ENCODE data around the gene CHST14. TPM values are rescaled to one million over a fixed set of nuclear protein-coding genes. Genes with fewer than 3 reads are reported as not detected.

CHST14 gene
- polyA plus RNA-seq, 2 of the 4 experiments (the other 2 are of a cell fraction) = 8.6 to 11.0 TPM

- 93% methylated on average over 2 of the region's 2 CpGs for WGBS (ENCODE audit: missing lambda C conversion rate)
- DNase-seq (ENCODE audit: low read depth in 1 of 2, low spot score in 1 of 2) (no peak), ATAC-seq (no peak), FAIRE-seq (no peak)
- H3K4me2 ChIP-seq = no peak overlapping the region
- peaks cover 3% of the 10 kb centered on the region; the same call in 1 of the 3 replicates for H3K4me1 ChIP-seq
- ChIA-PET POLR2A (no interaction called here), CTCF (interaction anchor here (1.2 to 1.6 kb wide), 2 partner anchors 12 to 216 kb away, joined by 3 read pairs; no protein-coding TSS in a partner anchor)
- H3K4me3 ChIP-seq = no peak overlapping the region
- TF ChIP-seq POLR2A (IDR thresholded peaks at IDR 0.05; ENCODE audit: low read length) (no peak), KDM1A (IDR thresholded peaks at IDR 0.05; ENCODE audit: low read depth) (no peak), CHD2 (IDR thresholded peaks at IDR 0.05; ENCODE audit: low read length, partially characterized antibody) (no peak), RNF2 (IDR thresholded peaks at IDR 0.05; ENCODE audit: borderline replicate concordance, low read depth) (no peak), HES2 (IDR thresholded peaks at IDR 0.05) (no peak), ZFP36 (IDR thresholded peaks at IDR 0.05; ENCODE audit: borderline replicate concordance, partially characterized antibody) (no peak), NPAS2 (CRISPR knock-in tag; IDR thresholded peaks at IDR 0.05; ENCODE audit: borderline replicate concordance) (no peak), NR3C1 (IDR thresholded peaks at IDR 0.05) (no peak), HDAC2 (IDR thresholded peaks at IDR 0.05) (no peak), EP300 (IDR thresholded peaks at IDR 0.05) (no peak)
- H3K9me3 ChIP-seq = no peaks in the 10 kb centered on the region
- no peak overlapping the region for H3K27ac ChIP-seq
These were observed 24.7 kb downstream of the CHST14 start for GRCh38 chr15:40495516-40495915.

- POLR2A ChIA-PET = interaction anchor here (0.5 kb wide), 1 partner anchor 85 kb away, joined by 3 read pairs; no protein-coding TSS in a partner anchor
- H3K4me2 ChIP-seq = no peak overlapping the region
- ATAC-seq (peak; percentile 56 to 62; a peak in 4 of 6 replicates), FAIRE-seq (no peak), DNase-seq (ENCODE audit: low read depth in 1 of 2, low spot score in 1 of 2) (no peak)
- CTCF ChIA-PET = no interaction called here
- TF ChIP-seq BHLHE40 (IDR thresholded peaks at IDR 0.05; ENCODE audit: low read depth, low read length) (no peak), RCOR1 (IDR thresholded peaks at IDR 0.05; ENCODE audit: low read depth, low read length) (no peak), CEBPB (IDR thresholded peaks at IDR 0.05) (no peak), FOXS1 (CRISPR knock-in tag; IDR thresholded peaks at IDR 0.05) (no peak), ZSCAN20 (CRISPR knock-in tag; IDR thresholded peaks at IDR 0.05) (no peak), CBX8 (IDR thresholded peaks at IDR 0.05) (no peak), CHD2 (IDR thresholded peaks at IDR 0.05; ENCODE audit: low read length, partially characterized antibody) (no peak), NFE2L2 (conservative IDR thresholded peaks at IDR 0.05; ENCODE audit: low read length) (no peak), KDM1A (IDR thresholded peaks at IDR 0.05; ENCODE audit: low read depth) (no peak), HDAC2 (IDR thresholded peaks at IDR 0.05) (no peak)
- TF ChIP-seq, protein P1, sequence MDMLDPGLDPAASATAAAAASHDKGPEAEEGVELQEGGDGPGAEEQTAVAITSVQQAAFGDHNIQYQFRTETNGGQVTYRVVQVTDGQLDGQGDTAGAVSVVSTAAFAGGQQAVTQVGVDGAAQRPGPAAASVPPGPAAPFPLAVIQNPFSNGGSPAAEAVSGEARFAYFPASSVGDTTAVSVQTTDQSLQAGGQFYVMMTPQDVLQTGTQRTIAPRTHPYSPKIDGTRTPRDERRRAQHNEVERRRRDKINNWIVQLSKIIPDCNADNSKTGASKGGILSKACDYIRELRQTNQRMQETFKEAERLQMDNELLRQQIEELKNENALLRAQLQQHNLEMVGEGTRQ (IDR thresholded peaks at IDR 0.05) = no peak
- TF ChIP-seq, protein P2, sequence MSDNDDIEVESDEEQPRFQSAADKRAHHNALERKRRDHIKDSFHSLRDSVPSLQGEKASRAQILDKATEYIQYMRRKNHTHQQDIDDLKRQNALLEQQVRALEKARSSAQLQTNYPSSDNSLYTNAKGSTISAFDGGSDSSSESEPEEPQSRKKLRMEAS (IDR thresholded peaks at IDR 0.05) = no peak
- TF ChIP-seq, protein P3, sequence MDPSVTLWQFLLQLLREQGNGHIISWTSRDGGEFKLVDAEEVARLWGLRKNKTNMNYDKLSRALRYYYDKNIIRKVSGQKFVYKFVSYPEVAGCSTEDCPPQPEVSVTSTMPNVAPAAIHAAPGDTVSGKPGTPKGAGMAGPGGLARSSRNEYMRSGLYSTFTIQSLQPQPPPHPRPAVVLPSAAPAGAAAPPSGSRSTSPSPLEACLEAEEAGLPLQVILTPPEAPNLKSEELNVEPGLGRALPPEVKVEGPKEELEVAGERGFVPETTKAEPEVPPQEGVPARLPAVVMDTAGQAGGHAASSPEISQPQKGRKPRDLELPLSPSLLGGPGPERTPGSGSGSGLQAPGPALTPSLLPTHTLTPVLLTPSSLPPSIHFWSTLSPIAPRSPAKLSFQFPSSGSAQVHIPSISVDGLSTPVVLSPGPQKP (IDR thresholded peaks at IDR 0.05; ENCODE audit: low read depth, low read length) = no peak
- no peak overlapping the region for H3K4me3 ChIP-seq
- peaks cover 9% of the 10 kb centered on the region; the same call in 1 of the 3 replicates for H3K4me1 ChIP-seq
- WGBS (ENCODE audit: missing lambda C conversion rate) = 21% methylated on average over 5 of the region's 5 CpGs
- no peaks in the 10 kb centered on the region for H3K9me3 ChIP-seq
- H3K27ac ChIP-seq = no peak overlapping the region
These were observed 27.6 kb downstream of the CHST14 start for GRCh38 chr15:40498418-40498817.

DNA sequence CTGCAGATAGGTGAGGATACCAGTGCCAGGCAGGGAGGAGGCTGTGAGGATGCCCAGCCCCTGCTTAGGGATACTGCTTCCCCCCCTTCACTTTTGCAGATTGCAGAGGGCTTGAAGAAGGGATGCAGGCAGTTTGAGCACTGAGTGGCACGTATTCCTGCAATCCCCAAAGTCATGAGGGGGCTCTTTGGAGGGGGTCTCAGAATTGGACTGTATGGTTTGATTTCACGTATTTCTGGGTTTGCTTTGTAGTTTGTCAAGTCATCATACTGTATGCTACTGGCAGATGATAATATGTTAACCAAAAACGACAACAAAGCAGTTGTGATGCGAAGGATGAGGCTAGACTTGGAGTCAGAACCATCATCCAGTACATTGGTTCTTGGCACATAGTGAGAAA lies 28.1 kb downstream of the CHST14 start:
- no peak overlapping the region for H3K4me2 ChIP-seq
- CTCF ChIA-PET = no interaction called here
- H3K4me1 ChIP-seq = peaks cover 9% of the 10 kb centered on the region; the same call in 1 of the 3 replicates
- no peak for FAIRE-seq
- POLR2A ChIA-PET = no interaction called here
- no peak for ATAC-seq
- no peak overlapping the region for H3K27ac ChIP-seq
- WGBS (ENCODE audit: missing lambda C conversion rate) = 72% methylated on average over 4 of the region's 4 CpGs
- no peak for DNase-seq (ENCODE audit: low read depth in 1 of 2, low spot score in 1 of 2)
- no peaks in the 10 kb centered on the region for H3K9me3 ChIP-seq
- TF ChIP-seq POLR2AphosphoS2 (conservative IDR thresholded peaks at IDR 0.05; ENCODE audit: low read length) (no peak), JUN (IDR thresholded peaks at IDR 0.05) (no peak), KDM1A (IDR thresholded peaks at IDR 0.05; ENCODE audit: low read depth) (no peak), NR3C1 (IDR thresholded peaks at IDR 0.05) (no peak), ZC3H11A (IDR thresholded peaks at IDR 0.05) (no peak), EHF (CRISPR knock-in tag; IDR thresholded peaks at IDR 0.05) (no peak), KDM5A (IDR thresholded peaks at IDR 0.05) (no peak), FOXS1 (CRISPR knock-in tag; IDR thresholded peaks at IDR 0.05) (no peak)
- no peak overlapping the region for H3K4me3 ChIP-seq
